Measurements from ENCODE around the gene GDF7. TPM values are rescaled to one million over a fixed set of nuclear protein-coding genes. Genes with fewer than 3 reads are reported as not detected.

Gene GDF7
- total and polyA plus RNA-seq, 10 of the 15 experiments (the other 5 are each of a cell fraction or from before 2014, with no cell fraction given) = 0.02 to 0.11 (median 0.04) TPM; not detected in 1

- in situ Hi-C loops (cut with MboI) (no loop called here), intact Hi-C loops (cut with micrococcal nuclease; ENCODE audit: unreplicated experiment) (no loop called here)
- FAIRE-seq = no peak
- no peak overlapping the region for H3K4me2 ChIP-seq (ENCODE audit: control insufficient read depth, insufficient read depth)
- no peak overlapping the region for H3K4me3 ChIP-seq
- peaks cover 2% of the 10 kb centered on the region; the same call in 1 of the 2 replicates for H3K4me1 ChIP-seq (ENCODE audit: control insufficient read depth, insufficient read depth, low read length)
- CTCF ChIA-PET = interaction anchor here (3.2 kb wide), 1 partner anchor 77 kb away, joined by 13 read pairs; no protein-coding TSS in a partner anchor
- no peaks in the 10 kb centered on the region for H3K27me3 ChIP-seq (replicated peaks in 1 of 2; ENCODE audit: control insufficient read depth in 2 of 2, insufficient read depth in 2 of 2, low read length in 1 of 2)
- no peaks in the 10 kb centered on the region for H4K20me1 ChIP-seq (ENCODE audit: control insufficient read depth, insufficient read depth)
- SMC1A ChIA-PET (ENCODE audit: uncharacterized antibody, unreplicated experiment) = no interaction called here
- BruUV-seq (replicated peaks) = no TSS peak
- no peak overlapping the region for H3K9ac ChIP-seq (ENCODE audit: control insufficient read depth, insufficient read depth, low read length)
- H3K36me3 ChIP-seq (ENCODE audit: control insufficient read depth in 2 of 2, insufficient read depth in 2 of 2, low read length in 1 of 2) = no peaks in the 10 kb centered on the region; a peak in 1 of 4 replicates
- H3K9me3 ChIP-seq (replicated peaks; ENCODE audit: control insufficient read depth, insufficient read depth, low read length) = no peaks in the 10 kb centered on the region
- RAD21 ChIA-PET (ENCODE audit: unreplicated experiment) = no interaction called here
- TF ChIP-seq HSF1 (IDR thresholded peaks at IDR 0.05; ENCODE audit: low read depth, low read length) (no peak), IKZF1 (conservative IDR thresholded peaks at IDR 0.05) (no peak), SRF (IDR thresholded peaks at IDR 0.05; ENCODE audit: low read depth in 2 of 2, low read length in 2 of 2) (no peak), FOS (IDR thresholded peaks at IDR 0.05; ENCODE audit: borderline replicate concordance, extremely low read depth, insufficient read length) (no peak), PBX3 (IDR thresholded peaks at IDR 0.05; ENCODE audit: insufficient replicate concordance, low read depth, low read length) (no peak), CHD4 (IDR thresholded peaks at IDR 0.05) (no peak), USF2 (IDR thresholded peaks at IDR 0.05; ENCODE audit: borderline replicate concordance, low read depth, low read length) (no peak), BACH1 (IDR thresholded peaks at IDR 0.05; ENCODE audit: borderline replicate concordance) (no peak), SKIL (IDR thresholded peaks at IDR 0.05; ENCODE audit: low read depth, poor library complexity, severe bottlenecking) (no peak), ZNF207 (IDR thresholded peaks at IDR 0.05; ENCODE audit: borderline replicate concordance) (no peak), ZNF622 (IDR thresholded peaks at IDR 0.05) (no peak), SP1 (IDR thresholded peaks at IDR 0.05; ENCODE audit: low read depth, low read length) (no peak), HCFC1 (IDR thresholded peaks at IDR 0.05; ENCODE audit: low read length) (no peak)
- no peak for DNase-seq (ENCODE audit: low read depth, low spot score)
- POLR2A ChIA-PET = no interaction called here
- 100% methylated on average over 1 of the region's 1 CpG for WGBS (ENCODE audit: insufficient coverage, insufficient replicate concordance, low lambda C conversion rate, missing lambda C conversion rate)
- H2AFZ ChIP-seq (ENCODE audit: control insufficient read depth, low read depth, low read length) = no peak overlapping the region
- H3K27ac ChIP-seq (ENCODE audit: control insufficient read depth, insufficient read depth) = no peak overlapping the region
- no peak for ATAC-seq
- no peaks in the 10 kb centered on the region for H3K79me2 ChIP-seq (ENCODE audit: control insufficient read depth, insufficient read depth, low read length)
Measured at GRCh38 chr2:20704886-20705285, 37.9 kb downstream of the GDF7 start.
